Ascending aorta (tissue), 2 donors: ENCODE measurements around the gene AP1G1. TPM values are rescaled to one million over a fixed set of nuclear protein-coding genes. Genes with fewer than 3 reads are reported as not detected.

Experiments
- DNase-seq, 2 donors: peaks; one replicate each; pipeline ENCODE4 v3.0.0-alpha.2; 2019; ENCODE audit warnings: low spot score in 2 of 2
- H3K27ac ChIP-seq, 2 donors: fragments of 200-600 bp; sonication (generic); one replicate each; pipeline ENCODE4 v1.5.1; 2016 to 2017; ENCODE audit warnings: mild to moderate bottlenecking in 1 of 2
- H3K27me3 ChIP-seq: fragments of 200-600 bp; sonication (generic); one replicate; pipeline ENCODE4 v1.5.1; 2017
- H3K36me3 ChIP-seq, 2 donors: fragments of 200-600 bp; sonication (generic); one replicate each; pipeline ENCODE4 v1.5.1; 2016
- H3K4me1 ChIP-seq, 2 donors: fragments of 200-600 bp; sonication (generic); one replicate each; pipeline ENCODE4 v1.5.1; 2016 to 2017; ENCODE audit warnings: mild to moderate bottlenecking in 1 of 2
- H3K4me3 ChIP-seq, 2 donors: fragments of 200-600 bp; sonication (generic); one replicate each; pipeline ENCODE4 v1.5.1; 2016 to 2017; ENCODE audit warnings: mild to moderate bottlenecking in 1 of 2
- H3K9me3 ChIP-seq, 2 donors: fragments of 200-600 bp; sonication (generic); one replicate each; pipeline ENCODE4 v1.5.1; 2016
- CTCF ChIP-seq, 3 experiments: fragments of 200-600 bp in 2 of 3; fragments of 450-650 bp in 1 of 3; sonication (generic) in 2 of 3; IDR thresholded peaks; one replicate each; pipeline ENCODE4 v1.5.1; 2016 to 2019; ENCODE audit warnings: antibody characterized with exemption in 3 of 3, mild to moderate bottlenecking in 1 of 3, moderate library complexity in 1 of 3
- intact Hi-C: fragments of 100-400 bp; cut with DNase I; formaldehyde crosslinking; loops from one replicate; pipeline ENCODE4 v1.15.1; 2023
- total RNA-seq: library from RNA; depleted of rRNA; stranded (reverse); fragments of >200 nt; gene quantifications from one replicate; pipeline ENCODE4 v1.1.0, GENCODE V29; 2016

Gene AP1G1
- total RNA-seq, 1 donor from 2014 or later: 40.7 TPM

GRCh38 chr16:71732587-71732986 is 76.0 kb downstream of the AP1G1 start:
- no peak for DNase-seq
- no peak overlapping the region for H3K27ac ChIP-seq
- H3K36me3 ChIP-seq: peaks cover 46 to 51% of the 10 kb centered on the region in 2 donors
- H3K9me3 ChIP-seq: no peaks in the 10 kb centered on the region
- TF ChIP-seq CTCF (IDR thresholded peaks at IDR 0.05): no peak
- intact Hi-C loops: no loop called here
- H3K4me3 ChIP-seq: no peak overlapping the region
- H3K27me3 ChIP-seq: no peaks in the 10 kb centered on the region
- no peaks in the 10 kb centered on the region for H3K4me1 ChIP-seq

GRCh38 chr16:71727551-71728324 is 80.9 kb downstream of the AP1G1 start:
- H3K27ac ChIP-seq: peak overlapping the region; percentile 25 to 30
- H3K27me3 ChIP-seq: no peaks in the 10 kb centered on the region
- no peak for TF ChIP-seq CTCF (IDR thresholded peaks at IDR 0.05)

GRCh38 chr16:71726476-71727315 is 81.9 kb downstream of the AP1G1 start:
- Histone ChIP-seq H3K36me3 (peaks cover 3 to 15% of the 10 kb centered on the region in 2 donors), H3K4me3 (no peak overlapping the region), H3K27me3 (no peaks in the 10 kb centered on the region), H3K27ac (peak overlapping the region; percentile 24 to 30), H3K9me3 (no peaks in the 10 kb centered on the region), H3K4me1 (peaks cover 0 to 16% of the 10 kb centered on the region in 2 donors)
- DNase-seq: no peak
- no peak for TF ChIP-seq CTCF (IDR thresholded peaks at IDR 0.05)
- intact Hi-C loops: loop anchor here (10.0 kb wide), 1 partner anchor 368 kb away; the partner anchor contains the start of genes DHX38 and TXNL4B

More at GRCh38 chr16:71727551-71728324, 80.9 kb downstream of the AP1G1 start:
- no peaks in the 10 kb centered on the region for H3K9me3 ChIP-seq
- intact Hi-C loops: loop anchor here (10.0 kb wide), 1 partner anchor 367 kb away; the partner anchor contains the start of genes DHX38 and TXNL4B
- H3K4me3 ChIP-seq: no peak overlapping the region
- H3K4me1 ChIP-seq: peaks cover 0 to 7% of the 10 kb centered on the region in 2 donors
- DNase-seq: no peak
- H3K36me3 ChIP-seq: peaks cover 13 to 26% of the 10 kb centered on the region in 2 donors

- Histone ChIP-seq H3K36me3 (no peaks in the 10 kb centered on the region), H3K4me3 (peak within 1 kb of the TSS; percentile 87 to 94), H3K27ac (peak within 1 kb of the TSS; percentile 93 to 97), H3K9me3 (no peaks in the 10 kb centered on the region), H3K4me1 (peaks cover 0 to 17% of the 10 kb centered on the region in 2 donors), H3K27me3 (no peaks in the 10 kb centered on the region)
- no peak for DNase-seq
- intact Hi-C loops: loop anchor here (10.0 kb wide), 1 partner anchor 370 kb away; the partner anchor contains the start of genes DHX38 and TXNL4B
- no peak for TF ChIP-seq CTCF (IDR thresholded peaks at IDR 0.05)
Observed at GRCh38 chr16:71724320-71724751, 84.3 kb downstream of the AP1G1 start, which contains the start of gene PHLPP2. Gene PHLPP2 (minus strand): TSS chr16:71724701. CDS start chr16:71714795, 9,906 bp downstream.

- no peaks in the 10 kb centered on the region for H3K9me3 ChIP-seq
- peaks cover 0 to 17% of the 10 kb centered on the region in 2 donors for H3K4me1 ChIP-seq
- H3K27ac ChIP-seq: peak overlapping the region; percentile 93 to 97
- peak; percentile 14 to 84 for DNase-seq
- no peaks in the 10 kb centered on the region for H3K27me3 ChIP-seq
- no peaks in the 10 kb centered on the region for H3K36me3 ChIP-seq
- H3K4me3 ChIP-seq: peak overlapping the region; percentile 87 to 94
- TF ChIP-seq CTCF (IDR thresholded peaks at IDR 0.05): no peak
- intact Hi-C loops: loop anchor here (1.0 to 10.0 kb wide), 5 partner anchors 85 to 371 kb away; partner anchors contain the start of genes AP1G1, DHODH, DHX38 and IST1
Observed at GRCh38 chr16:71723537-71724319, 84.9 kb downstream of the AP1G1 start.
